GM12801 (cell line): ENCODE measurements around the gene BRF1.

Source experiments
- CTCF ChIP-seq: IDR thresholded peaks from one replicate; pipeline ENCODE4 v1.5.1; 2011; ENCODE audit warnings: control low read depth; ENCODE audit not compliant: insufficient read length; ENCODE audit errors: extremely low read depth

Gene BRF1

GRCh38 chr14:105220699-105221597, 79.9 kb downstream of the BRF1 start:
- no peak for TF ChIP-seq CTCF

- no peak for TF ChIP-seq CTCF
Observed at GRCh38 chr14:105219753-105220152, 81.0 kb downstream of the BRF1 start.

- TF ChIP-seq CTCF: no peak
Observed at GRCh38 chr14:105219043-105219612, 81.7 kb downstream of the BRF1 start.

GRCh38 chr14:105218611-105219010, 82.2 kb downstream of the BRF1 start:
- no peak for TF ChIP-seq CTCF

GRCh38 chr14:105217774-105218173, 83.0 kb downstream of the BRF1 start:
- TF ChIP-seq CTCF: no peak

GRCh38 chr14:105216490-105217247, 84.1 kb downstream of the BRF1 start:
- no peak for TF ChIP-seq CTCF

GRCh38 chr14:105215602-105216001, 85.2 kb downstream of the BRF1 start:
- no peak for TF ChIP-seq CTCF
